ENCODE measurements around the gene PRSS22. TPM values are rescaled to one million over a fixed set of nuclear protein-coding genes. Genes with fewer than 3 reads are reported as not detected.

PRSS22 gene
- polyA plus RNA-seq, 1 of the 3 experiments (the other 2 are of a cell fraction) = not detected

DNA sequence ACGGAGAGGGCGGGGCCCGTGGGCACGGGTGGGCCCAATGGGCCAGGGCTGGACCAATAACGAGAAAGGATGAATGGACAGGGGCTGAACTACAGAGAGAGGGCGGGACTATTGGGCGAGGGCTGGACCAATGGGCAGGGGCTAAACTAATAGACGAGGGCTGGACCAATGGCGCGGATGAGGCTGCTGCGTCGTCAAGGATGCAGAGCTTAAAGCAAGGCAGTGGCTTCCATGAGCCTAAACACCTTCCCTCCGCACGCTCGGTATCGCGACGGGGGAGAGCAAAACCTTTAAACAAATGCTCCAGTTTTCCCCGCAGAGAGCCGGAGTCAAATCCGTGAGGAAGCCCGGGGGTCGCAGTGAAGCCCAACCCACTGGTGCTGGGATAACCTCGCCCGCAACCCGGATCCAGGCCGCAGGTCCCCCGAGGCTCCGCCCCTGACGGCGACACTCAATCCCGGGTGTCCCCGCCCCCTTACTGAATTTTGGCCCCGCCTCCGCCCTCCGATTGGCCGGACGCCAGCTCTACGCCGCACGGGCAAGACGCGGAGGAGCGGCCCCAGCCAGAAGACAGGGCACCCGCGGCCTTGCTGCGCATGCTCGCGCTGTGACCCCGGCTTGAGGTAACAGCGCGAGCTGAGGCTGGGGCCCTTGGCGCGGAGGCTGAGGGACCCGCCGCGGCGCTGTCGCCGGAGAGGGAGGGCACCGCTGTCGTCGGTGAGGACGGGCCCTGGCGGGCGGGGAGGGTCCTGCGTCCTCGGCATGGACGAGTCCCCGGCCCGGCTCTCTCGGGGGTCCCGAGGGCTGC is 24.9 kb upstream of the PRSS22 start, which contains the start of gene FLYWCH2:
FLYWCH2 (plus strand) TSS at position 566 of the 808 bp plus-strand sequence. CDS start 13,235 bp downstream, outside the sequence.
- peak within 1 kb of the TSS; percentile 90 for H3K4me2 ChIP-seq
- H3K9me2 ChIP-seq = no peaks in the 10 kb centered on the region
- peaks cover 0 to 4% of the 10 kb centered on the region in 2 experiments for H3K36me3 ChIP-seq (replicated peaks in 1 of 2; ENCODE audit: control insufficient read depth in 1 of 2, insufficient read depth in 2 of 2, low read length in 1 of 2)
- no peaks in the 10 kb centered on the region for H4K20me1 ChIP-seq (ENCODE audit: insufficient read depth)
- TF ChIP-seq, protein P1, sequence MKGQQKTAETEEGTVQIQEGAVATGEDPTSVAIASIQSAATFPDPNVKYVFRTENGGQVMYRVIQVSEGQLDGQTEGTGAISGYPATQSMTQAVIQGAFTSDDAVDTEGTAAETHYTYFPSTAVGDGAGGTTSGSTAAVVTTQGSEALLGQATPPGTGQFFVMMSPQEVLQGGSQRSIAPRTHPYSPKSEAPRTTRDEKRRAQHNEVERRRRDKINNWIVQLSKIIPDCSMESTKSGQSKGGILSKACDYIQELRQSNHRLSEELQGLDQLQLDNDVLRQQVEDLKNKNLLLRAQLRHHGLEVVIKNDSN (IDR thresholded peaks at IDR 0.05; ENCODE audit: borderline replicate concordance, low read depth) = no peak
- TF ChIP-seq JUND (IDR thresholded peaks at IDR 0.05) (no peak), GABPA (IDR thresholded peaks at IDR 0.05; ENCODE audit: low read depth) (no peak), SIN3A (IDR thresholded peaks at IDR 0.05; ENCODE audit: borderline replicate concordance, low read depth, low read length) (no peak; the same call in 1 of the 2 replicates), POLR2AphosphoS5 (IDR thresholded peaks at IDR 0.05; ENCODE audit: low read depth, low read length) (peak; percentile 59), RFX5 (IDR thresholded peaks at IDR 0.05; ENCODE audit: low read length) (peak; percentile 68), FOXM1 (IDR thresholded peaks at IDR 0.05; ENCODE audit: low read depth) (no peak), RXRA (IDR thresholded peaks at IDR 0.05; ENCODE audit: borderline replicate concordance, low read depth) (peak; percentile 30; the same call in 1 of the 2 replicates), TEAD4 (IDR thresholded peaks at IDR 0.05; ENCODE audit: borderline replicate concordance, insufficient read depth) (no peak), MXI1 (IDR thresholded peaks at IDR 0.05; ENCODE audit: low read depth, low read length) (peak; percentile 61), TCF12 (IDR thresholded peaks at IDR 0.05) (no peak), NRF1 (IDR thresholded peaks at IDR 0.05; ENCODE audit: low read depth, low read length) (peak; percentile 95), EP300 (IDR thresholded peaks at IDR 0.05; ENCODE audit: borderline replicate concordance in 1 of 2, low read depth in 1 of 2, low read length in 1 of 2) (no peak; a peak in 1 of 4 replicates), NFIC (IDR thresholded peaks at IDR 0.05; ENCODE audit: borderline replicate concordance) (peak; percentile 62; the same call in 1 of the 2 replicates), SMC3 (IDR thresholded peaks at IDR 0.05; ENCODE audit: low read depth, low read length) (no peak), CHD2 (IDR thresholded peaks at IDR 0.05; ENCODE audit: low read length, partially characterized antibody) (no peak), TAF1 (IDR thresholded peaks at IDR 0.05; ENCODE audit: borderline replicate concordance, low read depth, low read length) (peak; percentile 70), RCOR1 (IDR thresholded peaks at IDR 0.05; ENCODE audit: low read length) (no peak), FOSL2 (IDR thresholded peaks at IDR 0.05; ENCODE audit: borderline replicate concordance, low read depth) (no peak), EZH2phosphoT487 (IDR thresholded peaks at IDR 0.05; ENCODE audit: borderline replicate concordance, low read depth) (no peak)
- TF ChIP-seq, protein P2, sequence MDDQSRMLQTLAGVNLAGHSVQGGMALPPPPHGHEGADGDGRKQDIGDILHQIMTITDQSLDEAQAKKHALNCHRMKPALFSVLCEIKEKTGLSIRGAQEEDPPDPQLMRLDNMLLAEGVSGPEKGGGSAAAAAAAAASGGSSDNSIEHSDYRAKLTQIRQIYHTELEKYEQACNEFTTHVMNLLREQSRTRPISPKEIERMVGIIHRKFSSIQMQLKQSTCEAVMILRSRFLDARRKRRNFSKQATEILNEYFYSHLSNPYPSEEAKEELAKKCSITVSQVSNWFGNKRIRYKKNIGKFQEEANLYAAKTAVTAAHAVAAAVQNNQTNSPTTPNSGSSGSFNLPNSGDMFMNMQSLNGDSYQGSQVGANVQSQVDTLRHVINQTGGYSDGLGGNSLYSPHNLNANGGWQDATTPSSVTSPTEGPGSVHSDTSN (IDR thresholded peaks at IDR 0.05) = peak; percentile 83
- TF ChIP-seq, protein P3, sequence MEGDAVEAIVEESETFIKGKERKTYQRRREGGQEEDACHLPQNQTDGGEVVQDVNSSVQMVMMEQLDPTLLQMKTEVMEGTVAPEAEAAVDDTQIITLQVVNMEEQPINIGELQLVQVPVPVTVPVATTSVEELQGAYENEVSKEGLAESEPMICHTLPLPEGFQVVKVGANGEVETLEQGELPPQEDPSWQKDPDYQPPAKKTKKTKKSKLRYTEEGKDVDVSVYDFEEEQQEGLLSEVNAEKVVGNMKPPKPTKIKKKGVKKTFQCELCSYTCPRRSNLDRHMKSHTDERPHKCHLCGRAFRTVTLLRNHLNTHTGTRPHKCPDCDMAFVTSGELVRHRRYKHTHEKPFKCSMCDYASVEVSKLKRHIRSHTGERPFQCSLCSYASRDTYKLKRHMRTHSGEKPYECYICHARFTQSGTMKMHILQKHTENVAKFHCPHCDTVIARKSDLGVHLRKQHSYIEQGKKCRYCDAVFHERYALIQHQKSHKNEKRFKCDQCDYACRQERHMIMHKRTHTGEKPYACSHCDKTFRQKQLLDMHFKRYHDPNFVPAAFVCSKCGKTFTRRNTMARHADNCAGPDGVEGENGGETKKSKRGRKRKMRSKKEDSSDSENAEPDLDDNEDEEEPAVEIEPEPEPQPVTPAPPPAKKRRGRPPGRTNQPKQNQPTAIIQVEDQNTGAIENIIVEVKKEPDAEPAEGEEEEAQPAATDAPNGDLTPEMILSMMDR (IDR thresholded peaks at IDR 0.05) = no peak
- TF ChIP-seq, protein P4, sequence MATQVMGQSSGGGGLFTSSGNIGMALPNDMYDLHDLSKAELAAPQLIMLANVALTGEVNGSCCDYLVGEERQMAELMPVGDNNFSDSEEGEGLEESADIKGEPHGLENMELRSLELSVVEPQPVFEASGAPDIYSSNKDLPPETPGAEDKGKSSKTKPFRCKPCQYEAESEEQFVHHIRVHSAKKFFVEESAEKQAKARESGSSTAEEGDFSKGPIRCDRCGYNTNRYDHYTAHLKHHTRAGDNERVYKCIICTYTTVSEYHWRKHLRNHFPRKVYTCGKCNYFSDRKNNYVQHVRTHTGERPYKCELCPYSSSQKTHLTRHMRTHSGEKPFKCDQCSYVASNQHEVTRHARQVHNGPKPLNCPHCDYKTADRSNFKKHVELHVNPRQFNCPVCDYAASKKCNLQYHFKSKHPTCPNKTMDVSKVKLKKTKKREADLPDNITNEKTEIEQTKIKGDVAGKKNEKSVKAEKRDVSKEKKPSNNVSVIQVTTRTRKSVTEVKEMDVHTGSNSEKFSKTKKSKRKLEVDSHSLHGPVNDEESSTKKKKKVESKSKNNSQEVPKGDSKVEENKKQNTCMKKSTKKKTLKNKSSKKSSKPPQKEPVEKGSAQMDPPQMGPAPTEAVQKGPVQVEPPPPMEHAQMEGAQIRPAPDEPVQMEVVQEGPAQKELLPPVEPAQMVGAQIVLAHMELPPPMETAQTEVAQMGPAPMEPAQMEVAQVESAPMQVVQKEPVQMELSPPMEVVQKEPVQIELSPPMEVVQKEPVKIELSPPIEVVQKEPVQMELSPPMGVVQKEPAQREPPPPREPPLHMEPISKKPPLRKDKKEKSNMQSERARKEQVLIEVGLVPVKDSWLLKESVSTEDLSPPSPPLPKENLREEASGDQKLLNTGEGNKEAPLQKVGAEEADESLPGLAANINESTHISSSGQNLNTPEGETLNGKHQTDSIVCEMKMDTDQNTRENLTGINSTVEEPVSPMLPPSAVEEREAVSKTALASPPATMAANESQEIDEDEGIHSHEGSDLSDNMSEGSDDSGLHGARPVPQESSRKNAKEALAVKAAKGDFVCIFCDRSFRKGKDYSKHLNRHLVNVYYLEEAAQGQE (IDR thresholded peaks at IDR 0.05; ENCODE audit: low read depth, low read length) = 0 out of 2 replicates have a peak, but pooled peaks have one; percentile 15
- TF ChIP-seq, protein P5, sequence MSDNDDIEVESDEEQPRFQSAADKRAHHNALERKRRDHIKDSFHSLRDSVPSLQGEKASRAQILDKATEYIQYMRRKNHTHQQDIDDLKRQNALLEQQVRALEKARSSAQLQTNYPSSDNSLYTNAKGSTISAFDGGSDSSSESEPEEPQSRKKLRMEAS (IDR thresholded peaks at IDR 0.05; ENCODE audit: low read depth) = peak; percentile 54
- H3K4me1 ChIP-seq (ENCODE audit: control insufficient read depth in 1 of 2, insufficient read depth in 2 of 2, low read depth in 1 of 2, low read length in 1 of 2) = peaks cover 0 to 6% of the 10 kb centered on the region in 2 experiments; a peak in 1 of 4 replicates
- POLR2A ChIA-PET = interaction anchor here (0.7 to 2.8 kb wide), 10 partner anchors 10 to 163 kb away, joined by 3 to 13 read pairs (median 4); partner anchors contain the start of genes FLYWCH1 and PRSS27
- peak; percentile 95 for DNase-seq
- peak within 1 kb of the TSS; percentile 93 to 94 for H3K27ac ChIP-seq (ENCODE audit: low read depth in 2 of 2, low read length in 1 of 2)
- peak within 1 kb of the TSS; percentile 86 for H3K9ac ChIP-seq
- H3K27me3 ChIP-seq (ENCODE audit: insufficient read depth) = no peaks in the 10 kb centered on the region
- H3K4me3 ChIP-seq (ENCODE audit: low read depth in 2 of 2, low read length in 1 of 2) = peak within 1 kb of the TSS; percentile 73 to 84
- H3F3A ChIP-seq (replicated peaks; ENCODE audit: insufficient read depth) = peaks cover 12% of the 10 kb centered on the region
- H2AFZ ChIP-seq (ENCODE audit: low read depth) = peak within 1 kb of the TSS; percentile 96
- CTCF ChIA-PET = interaction anchor here (0.8 to 4.1 kb wide), 10 partner anchors 10 to 247 kb away, joined by 3 to 27 read pairs (median 4); no protein-coding TSS in a partner anchor
- peaks cover 36% of the 10 kb centered on the region for H3K79me2 ChIP-seq (ENCODE audit: insufficient read depth)
- 1% methylated on average over 45 of the region's 73 CpGs for WGBS (ENCODE audit: low lambda C conversion rate)
- no peaks in the 10 kb centered on the region for H3K9me3 ChIP-seq

Data from SK-N-SH (cell line).